Testis (tissue), 2 donors: Measurements from ENCODE around the gene HMCN2.

Experiments used
- CTCF ChIP-seq, 3 experiments: fragments of 450-650 bp in 2 of 3; fragments of 200-600 bp in 1 of 3; sonication (generic) in 1 of 3; IDR thresholded peaks; one replicate each; pipeline ENCODE4 v1.5.1; 2016 to 2019; ENCODE audit warnings: antibody characterized with exemption in 3 of 3, mild to moderate bottlenecking in 2 of 3, moderate library complexity in 1 of 3
- POLR2A ChIP-seq: fragments of 450-650 bp; IDR thresholded peaks from one replicate; pipeline ENCODE4 v1.6.1; 2017; ENCODE audit warnings: antibody characterized with exemption, mild to moderate bottlenecking, moderate library complexity

- TF ChIP-seq CTCF (IDR thresholded peaks at IDR 0.05) (no peak), POLR2A (no peak)
Observed at GRCh38 chr9:130260816-130261765, 4.5 kb upstream of the HMCN2 start.
